Mammary epithelial cell (primary cell): ENCODE data around the gene CNOT10.

Experiments
- EZH2 ChIP-seq: IDR thresholded peaks from 2 replicates; pipeline ENCODE4 v1.6.1; 2012; ENCODE audit warnings: low read length, inconsistent platforms, borderline replicate concordance
- TF ChIP-seq, protein P1 (sequence below), 2 donors: IDR thresholded peaks in 1 of 2; conservative IDR thresholded peaks in 1 of 2; 2 replicates each; pipeline ENCODE4 v1.5.1; 2011 to 2012; ENCODE audit warnings: inconsistent platforms in 2 of 2, low read length in 2 of 2, mild to moderate bottlenecking in 2 of 2, control low read depth in 1 of 2, low read depth in 1 of 2; ENCODE audit not compliant: insufficient read depth in 1 of 2; ENCODE audit errors: extremely low read depth in 1 of 2

DNA sequence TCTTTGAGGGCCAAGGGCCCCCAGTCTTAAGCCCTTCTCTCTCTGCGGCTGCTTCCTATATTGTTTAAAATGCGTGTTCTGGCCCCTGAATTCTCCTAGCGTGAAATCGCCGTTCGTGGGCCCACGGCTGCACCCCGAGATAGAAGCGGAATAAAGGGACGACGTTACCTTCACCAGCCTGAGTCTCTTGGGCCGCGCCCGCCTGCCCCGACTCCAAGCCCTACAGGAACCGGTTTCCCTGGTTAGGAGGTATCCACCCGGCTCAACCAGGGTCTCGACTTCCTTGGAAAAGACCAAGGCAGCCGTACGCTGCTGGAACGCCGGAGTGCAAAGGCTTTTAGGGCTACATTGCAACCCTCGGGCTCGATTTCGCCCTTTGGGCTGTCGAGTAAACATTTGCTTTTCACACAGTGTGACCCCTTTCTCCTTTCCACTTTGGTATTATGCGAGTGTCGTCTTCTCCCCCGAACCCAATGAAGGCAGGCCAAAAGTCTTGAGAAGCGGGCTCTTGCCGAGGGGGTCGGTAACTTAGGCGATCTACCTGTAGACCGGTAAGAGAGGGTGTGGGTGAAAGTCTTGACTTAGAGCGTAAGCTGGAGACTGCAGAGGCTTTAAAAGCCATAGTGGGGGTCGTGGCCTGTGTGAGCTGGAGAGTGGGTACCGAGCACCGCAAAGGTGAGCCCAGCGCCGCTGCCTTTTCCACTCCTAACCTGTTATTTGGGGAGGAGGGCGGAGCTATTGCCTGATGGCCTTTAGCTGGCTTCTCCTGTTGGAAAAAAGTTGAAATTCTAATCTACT, 134.8 kb downstream of the CNOT10 start:
- TF ChIP-seq, protein P1, sequence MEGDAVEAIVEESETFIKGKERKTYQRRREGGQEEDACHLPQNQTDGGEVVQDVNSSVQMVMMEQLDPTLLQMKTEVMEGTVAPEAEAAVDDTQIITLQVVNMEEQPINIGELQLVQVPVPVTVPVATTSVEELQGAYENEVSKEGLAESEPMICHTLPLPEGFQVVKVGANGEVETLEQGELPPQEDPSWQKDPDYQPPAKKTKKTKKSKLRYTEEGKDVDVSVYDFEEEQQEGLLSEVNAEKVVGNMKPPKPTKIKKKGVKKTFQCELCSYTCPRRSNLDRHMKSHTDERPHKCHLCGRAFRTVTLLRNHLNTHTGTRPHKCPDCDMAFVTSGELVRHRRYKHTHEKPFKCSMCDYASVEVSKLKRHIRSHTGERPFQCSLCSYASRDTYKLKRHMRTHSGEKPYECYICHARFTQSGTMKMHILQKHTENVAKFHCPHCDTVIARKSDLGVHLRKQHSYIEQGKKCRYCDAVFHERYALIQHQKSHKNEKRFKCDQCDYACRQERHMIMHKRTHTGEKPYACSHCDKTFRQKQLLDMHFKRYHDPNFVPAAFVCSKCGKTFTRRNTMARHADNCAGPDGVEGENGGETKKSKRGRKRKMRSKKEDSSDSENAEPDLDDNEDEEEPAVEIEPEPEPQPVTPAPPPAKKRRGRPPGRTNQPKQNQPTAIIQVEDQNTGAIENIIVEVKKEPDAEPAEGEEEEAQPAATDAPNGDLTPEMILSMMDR (conservative IDR thresholded peaks at IDR 0.05 in 1 of 2, IDR thresholded peaks at IDR 0.05 in 1 of 2; ENCODE audit: extremely low read depth in 1 of 2, insufficient read depth in 1 of 2, low read depth in 1 of 2, low read length in 2 of 2) = no peak
- peak; percentile 36 for TF ChIP-seq EZH2
